GM18858 (cell line): ENCODE results near the gene SH3TC1.

Experiments used
- ATAC-seq: cut with Tn5 transposase; IDR thresholded peaks from one replicate; pipeline ENCODE4 v1.9.1; 2021; ENCODE audit not compliant: unreplicated experiment

SH3TC1 gene

DNA sequence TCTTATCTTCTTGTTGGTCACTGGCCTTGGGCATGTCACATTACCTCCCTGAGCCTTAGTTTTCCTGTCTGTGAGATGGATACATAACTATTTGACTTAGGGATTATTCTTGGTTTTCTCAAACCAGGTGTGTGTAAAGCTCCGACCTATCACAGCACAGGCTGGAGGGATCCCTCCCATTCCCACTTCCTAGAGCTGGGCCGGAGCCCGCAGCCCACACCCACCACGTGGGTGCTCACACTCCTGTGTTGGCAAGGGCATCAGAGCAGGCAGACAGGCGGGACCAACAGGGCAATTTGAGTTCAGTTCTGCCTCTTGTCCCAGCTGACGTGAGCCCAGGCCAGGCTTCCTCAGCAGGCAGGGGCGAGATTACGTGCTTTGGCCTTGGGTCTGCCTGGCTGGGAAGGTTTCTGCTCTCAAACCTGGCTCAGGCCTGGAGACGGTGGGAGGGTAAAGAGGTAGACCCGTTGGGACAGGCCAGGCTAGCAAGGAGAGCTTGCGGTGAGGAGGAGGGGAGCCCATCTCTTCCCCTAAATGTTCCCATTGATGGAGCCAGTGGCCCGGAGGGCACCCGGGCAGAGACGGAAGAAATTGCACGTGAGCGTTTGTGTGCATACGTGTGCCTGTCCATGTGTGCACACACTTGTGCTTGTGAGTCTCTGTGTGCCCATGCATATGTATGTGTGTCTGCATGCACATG, 734 bp upstream of the SH3TC1 start:
- ATAC-seq = no peak

GRCh38 chr4:8199594-8200301, 658 bp downstream of the SH3TC1 start:
- ATAC-seq = no peak

DNA sequence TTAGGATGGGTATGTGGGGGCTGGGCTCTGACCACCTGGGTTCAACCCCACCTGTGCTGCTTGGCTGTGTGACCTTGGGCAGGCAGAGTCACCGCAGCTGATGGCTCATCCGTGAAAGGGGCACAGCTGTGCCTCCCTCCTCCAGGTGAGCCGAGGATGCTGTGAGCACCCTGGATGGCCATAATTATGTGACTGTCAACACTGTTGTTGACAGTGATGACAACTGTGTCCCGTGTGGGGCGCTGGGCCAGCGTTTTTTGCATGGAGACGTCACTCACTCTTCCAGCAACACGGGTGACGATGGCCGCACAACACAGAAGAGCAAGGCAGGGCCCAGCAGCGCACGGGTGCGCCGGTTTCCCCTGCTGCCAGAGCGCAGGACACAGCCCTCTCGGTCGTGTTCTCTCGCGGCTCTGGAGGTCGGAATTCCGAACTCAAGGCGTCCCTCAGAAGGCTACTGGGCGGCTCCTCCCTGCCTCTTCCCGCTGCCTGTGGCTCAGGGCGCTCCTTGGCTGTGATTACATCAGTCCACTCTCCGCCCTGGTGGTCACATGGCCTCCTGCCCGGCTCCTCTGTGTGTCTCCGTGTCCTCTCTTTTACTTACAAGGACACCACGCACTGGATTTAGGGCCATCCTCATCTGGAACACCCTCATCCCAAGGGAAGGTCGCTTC, 1.3 kb downstream of the SH3TC1 start:
- ATAC-seq = no peak

- no peak for ATAC-seq
Observed at GRCh38 chr4:8201321-8201781, 2.3 kb downstream of the SH3TC1 start.

GRCh38 chr4:8202108-8203051, 3.3 kb downstream of the SH3TC1 start:
- no peak for ATAC-seq

DNA sequence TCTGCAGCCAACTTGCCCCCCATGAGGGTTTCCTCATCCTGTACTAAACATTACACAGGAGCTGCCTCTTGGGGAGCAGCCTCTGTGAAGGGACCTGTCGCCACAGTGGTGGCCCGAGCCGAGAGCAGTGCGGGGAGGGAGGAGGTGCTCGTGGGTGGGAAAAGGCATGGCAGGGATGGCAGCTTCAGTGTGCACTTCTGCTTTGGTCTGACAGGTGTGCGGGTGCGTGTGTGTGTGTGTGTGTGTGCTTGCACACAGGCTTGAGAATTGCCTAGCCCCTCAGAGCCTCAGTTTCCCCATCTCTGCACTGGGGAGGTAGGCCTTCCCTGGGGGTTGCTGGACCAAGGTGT, 3.9 kb downstream of the SH3TC1 start:
- ATAC-seq = no peak

DNA sequence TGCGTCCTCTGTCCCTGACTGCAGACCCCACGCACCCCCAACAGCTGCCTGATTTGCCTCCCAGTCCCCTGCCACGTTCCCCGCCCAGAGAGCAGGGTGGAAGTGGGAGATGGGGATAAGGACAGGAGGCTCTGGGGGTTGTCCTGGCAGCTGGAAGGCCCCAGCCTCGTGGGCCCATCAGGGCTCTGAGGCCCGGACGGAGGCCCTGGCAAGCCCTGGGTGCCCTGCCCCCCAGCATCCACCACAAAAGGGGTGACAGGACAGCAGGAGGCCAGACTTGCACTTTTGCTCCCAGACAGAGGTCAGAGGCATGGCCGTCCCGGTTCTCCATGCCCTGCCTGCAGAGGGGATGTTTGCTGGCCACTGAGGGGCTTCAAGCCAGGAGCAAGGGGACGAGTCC, 4.7 kb downstream of the SH3TC1 start:
- no peak for ATAC-seq

- no peak for ATAC-seq
Observed at GRCh38 chr4:8204576-8205227, 5.6 kb downstream of the SH3TC1 start.

- ATAC-seq = no peak
Observed at GRCh38 chr4:8205241-8205707, 6.2 kb downstream of the SH3TC1 start.

DNA sequence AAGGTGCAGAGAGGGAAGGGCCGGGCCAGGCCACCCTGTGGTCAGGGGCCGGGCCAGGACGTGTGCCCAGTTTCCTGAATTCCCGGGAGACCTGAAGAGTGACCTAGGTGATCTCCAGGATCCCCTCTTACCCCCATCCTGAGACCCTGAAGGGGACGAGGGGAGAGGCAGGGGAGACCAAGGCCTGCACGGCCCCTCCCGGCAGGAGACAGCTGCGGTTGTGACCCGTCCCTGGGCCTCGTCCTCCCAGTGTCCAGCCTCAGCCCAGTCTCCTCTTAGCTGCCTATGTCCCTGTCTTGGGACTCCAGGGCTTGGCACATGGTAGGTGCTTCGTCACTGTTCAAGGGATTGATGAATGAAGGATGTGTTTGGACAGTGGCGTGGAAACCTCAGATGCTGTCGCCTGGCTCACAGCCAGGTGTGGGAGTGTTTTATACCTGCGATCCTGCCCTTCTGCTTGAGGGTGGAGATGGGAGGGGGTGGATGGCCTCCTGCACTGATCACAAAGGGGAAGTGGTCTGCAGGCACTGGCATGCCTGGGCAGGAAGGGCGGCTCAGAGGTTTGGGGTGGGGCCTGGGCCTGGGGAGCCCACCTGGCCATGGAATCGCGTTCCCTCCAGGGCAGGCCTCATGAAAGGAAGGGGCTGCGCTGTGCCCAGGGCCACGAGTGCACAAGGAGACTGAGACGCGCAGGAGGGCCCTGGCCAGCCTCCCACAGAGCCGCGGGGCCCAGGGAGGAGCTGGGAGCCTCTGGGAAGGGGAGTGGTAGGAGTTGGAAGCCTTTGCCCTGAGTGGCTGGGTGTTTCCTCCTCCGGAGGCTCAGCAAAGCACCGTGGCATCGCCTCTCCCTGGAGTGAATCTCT, 6.9 kb downstream of the SH3TC1 start:
- ATAC-seq = no peak

DNA sequence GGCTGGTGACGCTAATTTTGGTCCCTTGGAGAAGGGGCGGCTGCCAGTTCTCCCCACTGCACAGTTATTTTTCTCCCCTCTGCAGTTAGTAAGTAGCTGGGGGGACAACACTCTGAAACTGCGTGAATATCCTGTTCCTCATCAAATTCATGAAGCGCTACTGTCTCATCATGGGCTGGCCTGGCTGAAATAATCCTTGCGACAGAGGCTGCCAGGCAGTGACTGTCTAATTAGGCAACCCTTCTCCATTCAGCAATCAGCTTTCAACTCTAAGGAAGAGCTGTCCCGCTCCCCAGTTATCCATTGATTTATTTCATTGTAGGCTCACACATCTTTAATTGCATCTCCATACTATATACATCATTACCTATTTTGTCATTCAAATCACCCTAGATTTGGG, 8.2 kb downstream of the SH3TC1 start:
- no peak for ATAC-seq

- no peak for ATAC-seq
Observed at GRCh38 chr4:8208565-8208964, 9.5 kb downstream of the SH3TC1 start.

- ATAC-seq = no peak
Observed at GRCh38 chr4:8209181-8209874, 10.2 kb downstream of the SH3TC1 start.

GRCh38 chr4:8210010-8210409, 10.9 kb downstream of the SH3TC1 start:
- ATAC-seq = no peak

- ATAC-seq = no peak
Observed at GRCh38 chr4:8210616-8211015, 11.5 kb downstream of the SH3TC1 start.

- no peak for ATAC-seq
Observed at GRCh38 chr4:8211251-8211650, 12.2 kb downstream of the SH3TC1 start.

- no peak for ATAC-seq
Observed at GRCh38 chr4:8211737-8212581, 12.9 kb downstream of the SH3TC1 start.

DNA sequence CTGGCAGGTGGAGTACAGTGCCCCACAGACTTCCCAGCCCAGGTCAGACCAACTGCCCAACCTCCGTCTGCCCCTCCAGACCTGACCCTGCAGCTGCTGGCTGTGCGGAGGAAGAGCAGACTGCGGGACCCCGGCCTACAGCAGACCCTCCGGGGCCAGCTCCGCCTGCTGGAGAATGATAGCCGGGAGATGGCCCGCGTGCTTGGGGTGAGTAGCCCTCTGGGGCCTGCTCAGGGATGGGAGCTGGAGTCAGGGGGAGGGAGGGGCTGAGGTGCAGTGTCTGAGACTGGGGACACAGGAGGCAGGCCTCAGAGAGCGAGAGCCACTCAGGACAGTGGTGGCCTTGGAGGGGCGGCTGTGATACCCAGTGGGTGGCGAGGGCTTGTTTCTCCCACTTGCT, 13.5 kb downstream of the SH3TC1 start:
- ATAC-seq = no peak
